Measurements from ENCODE around the gene OR6S1.

Gene OR6S1, protein sequence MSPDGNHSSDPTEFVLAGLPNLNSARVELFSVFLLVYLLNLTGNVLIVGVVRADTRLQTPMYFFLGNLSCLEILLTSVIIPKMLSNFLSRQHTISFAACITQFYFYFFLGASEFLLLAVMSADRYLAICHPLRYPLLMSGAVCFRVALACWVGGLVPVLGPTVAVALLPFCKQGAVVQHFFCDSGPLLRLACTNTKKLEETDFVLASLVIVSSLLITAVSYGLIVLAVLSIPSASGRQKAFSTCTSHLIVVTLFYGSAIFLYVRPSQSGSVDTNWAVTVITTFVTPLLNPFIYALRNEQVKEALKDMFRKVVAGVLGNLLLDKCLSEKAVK

DNA sequence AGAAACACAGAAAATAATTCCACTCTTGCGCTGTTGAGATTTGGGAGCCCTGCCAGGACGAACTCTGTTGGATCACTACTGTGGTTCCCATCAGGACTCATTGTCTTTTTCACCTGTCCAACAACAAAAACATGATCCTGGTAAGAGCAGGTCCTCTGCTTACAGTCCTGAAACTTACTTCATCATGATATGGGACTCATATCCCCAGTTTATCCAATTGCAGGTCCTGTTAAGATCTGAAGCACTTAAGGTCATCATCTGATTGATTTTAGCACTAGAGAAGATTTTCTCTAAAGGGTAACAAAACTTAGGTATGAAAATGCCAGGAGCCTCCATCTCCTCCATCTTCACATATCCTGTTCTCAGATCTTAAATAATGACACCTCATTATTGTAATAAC, at the start of gene OR6S1:
Gene OR6S1 (minus strand): TSS at position 101 of the 400 bp plus-strand sequence. CDS start 0 bp downstream, at position 101.
- no peak for DNase-seq
- in situ Hi-C loops (cut with HindIII; ENCODE audit: low pct_ligation_motif_present, low pct_unique_long_range_greater_than_20kb, low sequenced_read_pairs), result no loop called here

DNA sequence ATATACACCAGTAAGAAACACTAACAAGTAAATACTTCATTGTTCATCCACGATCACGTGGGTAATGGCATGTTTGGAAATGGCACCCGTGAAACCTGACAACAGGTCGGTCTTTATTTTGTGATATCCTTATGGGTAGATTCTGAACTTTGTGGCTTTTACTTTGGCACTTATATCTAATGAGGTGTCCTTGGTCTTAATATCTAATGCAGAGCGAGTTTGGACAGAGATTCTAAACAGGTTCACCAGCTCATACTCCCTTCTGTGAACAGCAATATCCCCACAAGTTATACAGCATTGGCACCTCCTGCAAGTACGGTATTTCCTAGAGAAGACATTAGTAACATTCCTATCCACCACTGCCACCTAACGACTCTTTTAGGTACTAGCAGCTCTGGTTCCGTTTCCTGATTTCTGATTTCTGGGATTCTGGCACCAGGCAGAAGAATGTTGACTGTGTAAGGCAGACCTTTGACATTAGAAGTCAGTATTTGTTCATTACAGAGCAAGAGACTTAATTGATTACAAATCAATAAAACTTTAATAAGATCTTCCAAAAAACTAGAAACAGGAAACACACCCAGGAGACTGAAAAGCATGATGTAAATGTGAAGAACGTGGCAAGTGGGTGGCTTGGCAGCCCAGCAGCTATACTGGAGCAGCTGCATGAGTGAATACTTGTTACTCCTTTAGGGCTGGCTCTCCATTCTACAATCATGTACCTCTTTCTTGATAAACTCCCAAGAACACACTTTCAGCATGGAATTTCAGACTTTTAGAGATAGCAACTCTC, 49.6 kb upstream of the OR6S1 start:
- in situ Hi-C loops (cut with HindIII; ENCODE audit: low pct_ligation_motif_present, low pct_unique_long_range_greater_than_20kb, low sequenced_read_pairs), result no loop called here
- peak; percentile 73 for DNase-seq

DNA sequence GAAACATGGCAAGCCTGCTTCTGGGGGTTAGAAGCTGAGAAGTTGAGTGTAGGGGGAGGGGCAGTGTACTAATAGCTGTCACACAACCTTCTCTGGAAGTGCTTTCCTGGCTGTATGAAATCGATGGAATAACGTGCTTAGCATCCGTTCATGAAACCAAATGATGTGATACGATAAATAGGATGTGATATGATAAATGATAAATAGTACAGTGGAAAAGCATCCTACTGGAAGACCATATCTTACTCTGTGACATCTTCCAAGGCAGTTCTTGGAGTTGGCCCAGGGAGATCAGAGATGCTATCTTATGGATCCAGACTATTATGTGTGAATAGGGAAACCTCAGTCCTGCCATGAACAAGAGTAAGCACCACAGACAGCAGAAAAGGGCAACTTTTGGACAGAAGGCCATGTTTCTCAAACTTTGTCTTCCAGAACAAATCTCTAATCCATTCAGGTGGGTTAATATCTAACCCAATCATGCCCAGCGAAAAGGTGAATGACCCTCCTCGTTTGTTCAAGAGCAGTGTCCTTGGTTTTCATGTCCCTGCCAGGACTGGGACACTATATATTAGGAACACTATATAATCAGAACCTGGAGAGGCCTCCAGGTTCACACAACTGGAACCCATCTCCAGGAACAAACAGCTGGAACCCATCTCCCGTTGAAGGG, 46.8 kb upstream of the OR6S1 start, which contains the start of gene ANG:
Gene ANG (plus strand): TSS at position 598 of the 673 bp plus-strand sequence. CDS start 4,801 bp downstream, outside the sequence.
- in situ Hi-C loops (cut with HindIII; ENCODE audit: low pct_ligation_motif_present, low pct_unique_long_range_greater_than_20kb, low sequenced_read_pairs), result no loop called here
- no peak for DNase-seq

DNA sequence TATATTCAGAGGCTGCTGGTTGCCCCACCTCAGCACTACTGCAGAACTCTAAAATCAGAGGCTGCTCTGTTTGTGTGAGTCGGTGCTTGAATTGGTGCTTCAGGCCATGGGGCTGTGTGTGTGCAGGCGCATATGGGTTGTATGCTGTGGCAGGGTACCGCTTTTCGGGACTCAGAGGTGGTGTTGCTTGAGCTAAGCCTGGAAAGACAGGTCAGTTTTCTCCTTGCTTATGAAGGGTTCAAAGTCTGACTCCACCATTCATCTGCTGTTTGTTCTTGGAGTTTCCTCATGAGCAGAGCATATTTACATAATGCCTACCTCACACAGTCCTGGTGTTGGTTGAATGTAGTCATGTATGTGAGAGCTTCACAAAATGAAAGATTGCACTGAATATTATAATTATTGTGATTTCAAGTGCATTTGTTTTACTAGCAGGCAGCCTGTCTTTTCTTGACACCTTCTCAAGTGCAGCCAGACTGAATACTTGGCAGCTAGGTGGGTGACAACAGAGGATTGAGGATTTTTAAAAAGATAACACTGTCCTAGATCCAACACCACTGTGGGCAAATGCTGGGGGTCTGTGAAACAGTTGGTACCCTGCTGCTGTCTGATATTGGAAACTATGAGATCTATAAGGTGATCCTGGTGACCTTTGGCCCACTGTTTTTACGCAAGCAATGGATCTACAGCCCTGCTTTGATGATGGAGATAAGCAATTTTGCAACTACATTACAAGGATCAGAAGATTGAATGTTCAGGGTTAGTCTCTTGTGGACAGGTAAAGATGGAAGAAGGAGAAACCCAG, 46.1 kb upstream of the OR6S1 start:
- in situ Hi-C loops (cut with HindIII; ENCODE audit: low pct_ligation_motif_present, low pct_unique_long_range_greater_than_20kb, low sequenced_read_pairs), result no loop called here
- DNase-seq, result no peak

DNA sequence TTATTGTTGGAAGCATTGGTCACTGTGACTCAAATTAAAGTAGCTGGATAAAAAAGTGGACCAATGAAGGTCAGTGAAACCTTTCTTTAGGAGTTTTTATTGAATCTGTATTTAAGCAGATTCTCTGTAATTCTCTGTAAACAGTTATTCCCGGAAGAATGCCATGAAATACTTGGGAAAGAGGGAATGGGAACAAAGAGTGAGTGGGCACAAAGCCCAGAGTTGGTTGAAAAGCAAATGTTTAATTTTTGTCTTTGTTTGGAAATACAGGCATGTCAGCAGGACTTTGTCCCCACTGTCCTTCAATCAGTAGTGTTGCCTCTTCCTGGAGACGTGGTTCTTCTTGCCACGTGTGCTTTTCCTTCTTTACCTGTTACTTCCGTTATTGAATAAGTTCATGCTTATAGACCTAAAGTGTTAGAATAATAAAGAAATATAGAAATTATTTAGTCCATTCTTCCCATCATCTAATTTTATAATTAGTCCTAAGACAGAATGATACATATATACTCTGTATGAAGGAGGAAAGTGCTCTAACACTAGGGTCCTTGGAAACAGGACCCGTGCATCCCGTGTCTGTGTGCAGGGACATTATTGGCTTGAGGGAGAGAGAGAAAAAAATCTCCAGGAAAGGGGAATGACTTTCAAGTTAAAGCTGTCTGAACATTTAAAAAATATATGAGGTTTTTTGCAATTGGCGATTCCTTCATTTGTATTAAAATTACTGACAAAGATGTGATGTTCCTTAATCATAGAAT, 45.1 kb upstream of the OR6S1 start:
- in situ Hi-C loops (cut with HindIII; ENCODE audit: low pct_ligation_motif_present, low pct_unique_long_range_greater_than_20kb, low sequenced_read_pairs), result no loop called here
- DNase-seq, result no peak

DNA sequence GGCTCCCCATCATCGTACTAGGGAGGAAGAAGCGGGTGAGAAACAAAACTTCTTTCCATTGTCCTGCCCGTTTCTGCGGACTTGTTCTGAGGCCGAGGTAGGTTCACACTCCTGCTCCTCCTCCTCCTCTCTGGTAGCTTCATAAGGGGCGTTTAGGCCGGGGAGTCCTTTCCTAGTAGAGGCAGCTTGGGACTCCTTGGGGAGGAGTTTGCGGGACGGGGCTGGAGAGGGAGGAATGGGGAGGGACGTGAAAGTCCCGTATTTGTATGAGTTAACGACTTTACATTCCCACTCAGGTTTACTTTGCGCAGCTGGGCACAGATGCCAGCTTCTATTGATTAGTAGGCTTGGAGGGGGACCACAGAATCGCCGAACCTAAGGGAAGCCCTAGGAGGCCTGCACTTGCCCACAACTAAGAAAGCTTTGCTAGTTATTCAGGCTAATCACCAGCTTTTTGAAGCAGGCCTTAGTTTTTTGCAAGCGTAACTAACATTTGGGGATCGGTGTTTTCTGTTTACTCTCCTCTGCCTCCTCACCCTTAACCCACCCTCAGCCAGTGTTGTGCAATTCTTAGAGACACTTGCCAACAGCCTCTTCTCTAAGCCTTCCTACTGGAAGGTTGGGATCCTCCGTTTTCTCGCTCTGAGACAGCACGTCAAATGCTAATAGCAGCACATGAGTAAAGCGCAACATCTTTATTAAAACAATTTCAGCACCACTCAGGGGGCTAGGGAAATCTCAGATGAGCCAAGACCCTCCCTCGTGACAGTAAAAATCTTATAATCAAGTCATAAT, 43.4 kb upstream of the OR6S1 start:
- in situ Hi-C loops (cut with HindIII; ENCODE audit: low pct_ligation_motif_present, low pct_unique_long_range_greater_than_20kb, low sequenced_read_pairs), result no loop called here
- peak; percentile 38 for DNase-seq

DNA sequence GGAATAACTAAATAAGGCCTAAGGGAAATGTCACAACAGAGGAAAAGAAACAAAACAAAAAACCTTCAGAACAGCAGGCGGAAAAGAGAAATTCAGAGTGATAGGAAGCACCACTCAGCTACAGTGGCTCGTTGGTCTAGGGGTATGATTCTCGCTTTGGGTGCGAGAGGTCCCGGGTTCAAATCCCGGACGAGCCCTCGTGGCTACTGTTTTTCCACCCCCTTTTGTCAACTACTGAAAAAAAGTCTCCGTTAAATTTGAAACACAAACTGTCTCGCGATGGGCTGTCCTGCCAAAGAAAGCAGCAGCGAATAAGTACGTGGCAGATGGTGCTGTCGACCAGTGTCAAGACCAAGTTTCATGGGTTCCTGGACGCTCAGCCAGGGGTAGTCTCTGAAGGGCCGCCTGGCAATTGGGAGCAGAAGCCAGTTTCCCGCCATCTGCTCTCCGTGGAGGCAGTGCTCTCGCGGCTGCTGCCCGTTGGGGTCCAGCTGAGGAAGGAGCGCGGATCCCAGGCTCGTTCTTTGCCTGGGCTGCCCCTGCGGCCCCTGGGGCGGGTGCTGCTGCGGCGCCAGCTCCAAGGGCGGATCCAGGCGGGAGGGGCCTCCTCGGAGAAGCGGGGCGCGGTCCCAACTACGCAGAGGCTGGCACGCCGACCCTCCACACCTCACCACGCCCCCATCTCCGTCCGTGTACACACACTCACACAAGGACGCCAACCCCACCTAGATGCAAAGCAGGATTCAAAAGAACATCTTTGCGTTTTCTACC, 42.6 kb upstream of the OR6S1 start, which contains the start of gene RNASE4:
Gene RNASE4 (plus strand): TSS at position 670 of the 771 bp plus-strand sequence. CDS start 14,812 bp downstream, outside the sequence.
- peak; percentile 77 for DNase-seq
- in situ Hi-C loops (cut with HindIII; ENCODE audit: low pct_ligation_motif_present, low pct_unique_long_range_greater_than_20kb, low sequenced_read_pairs), result no loop called here

DNA sequence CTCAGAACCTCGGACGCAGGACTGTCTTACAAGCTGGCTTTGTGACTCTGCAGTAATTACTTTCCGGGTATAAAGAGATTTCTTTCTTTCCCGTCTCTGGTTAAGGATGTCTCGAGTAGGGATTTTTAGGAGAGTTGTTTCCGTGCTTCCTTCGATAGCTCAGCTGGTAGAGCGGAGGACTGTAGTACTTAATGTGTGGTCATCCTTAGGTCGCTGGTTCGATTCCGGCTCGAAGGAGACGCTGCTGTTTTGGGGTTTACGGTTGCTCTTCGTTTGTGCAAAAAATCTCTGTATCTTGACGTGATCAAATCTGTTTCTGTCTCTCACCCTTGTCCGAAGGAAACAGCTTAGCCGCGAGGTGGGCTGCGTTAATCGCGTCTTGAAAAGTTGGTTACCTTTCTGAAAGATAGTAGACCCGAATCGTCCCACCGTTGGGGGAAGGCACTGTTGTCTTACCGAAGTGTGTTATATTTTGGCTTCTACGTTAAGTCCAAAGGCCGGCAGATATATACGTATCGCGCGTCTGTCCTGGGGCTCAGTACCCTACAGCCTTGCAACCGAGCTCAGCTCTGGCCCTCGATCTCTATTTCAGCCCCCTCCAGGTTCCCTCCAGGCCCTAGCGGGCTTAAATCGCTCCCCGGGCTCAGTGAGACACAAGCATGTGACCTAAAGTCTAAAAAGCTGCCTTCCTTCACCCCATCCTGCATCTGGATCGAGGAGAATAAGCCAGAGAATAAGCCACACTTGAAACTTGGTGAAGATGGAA, 41.8 kb upstream of the OR6S1 start:
- in situ Hi-C loops (cut with HindIII; ENCODE audit: low pct_ligation_motif_present, low pct_unique_long_range_greater_than_20kb, low sequenced_read_pairs), result no loop called here
- DNase-seq, result peak; percentile 86

DNA sequence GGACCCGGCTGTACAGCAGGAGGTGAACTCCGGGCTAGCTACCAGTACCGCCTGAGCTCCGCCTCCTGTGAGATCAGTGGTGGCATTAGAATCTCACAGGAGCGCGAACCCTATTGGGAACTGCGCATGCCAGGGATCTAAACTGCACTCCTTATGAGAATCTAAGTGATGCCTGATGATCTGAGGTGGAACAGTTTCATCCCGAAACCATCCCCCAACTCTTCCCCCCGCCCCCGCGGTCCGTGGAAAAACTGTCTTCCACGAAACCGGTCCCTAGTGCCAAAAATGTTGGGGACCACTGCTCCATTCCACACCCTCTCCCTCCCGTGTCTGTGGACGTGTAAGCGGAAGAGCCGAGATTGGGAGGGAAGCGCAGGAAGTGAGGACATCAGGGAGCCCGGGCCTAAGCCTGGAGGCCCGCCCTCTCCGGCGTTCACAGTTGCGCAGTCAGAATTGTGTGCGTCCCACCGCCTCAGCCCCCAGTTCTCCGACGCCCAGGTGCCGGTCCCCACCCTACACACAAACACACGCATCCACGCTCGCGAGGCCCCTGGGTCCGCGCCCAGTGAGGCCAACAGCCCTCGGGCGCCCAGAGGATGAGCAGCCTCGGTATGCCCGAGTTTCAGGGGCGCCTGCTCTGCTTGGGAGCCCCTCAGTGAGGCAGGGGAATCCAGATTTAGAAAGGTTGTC, 41.1 kb upstream of the OR6S1 start:
- DNase-seq, result peak; percentile 90
- in situ Hi-C loops (cut with HindIII; ENCODE audit: low pct_ligation_motif_present, low pct_unique_long_range_greater_than_20kb, low sequenced_read_pairs), result no loop called here

DNA sequence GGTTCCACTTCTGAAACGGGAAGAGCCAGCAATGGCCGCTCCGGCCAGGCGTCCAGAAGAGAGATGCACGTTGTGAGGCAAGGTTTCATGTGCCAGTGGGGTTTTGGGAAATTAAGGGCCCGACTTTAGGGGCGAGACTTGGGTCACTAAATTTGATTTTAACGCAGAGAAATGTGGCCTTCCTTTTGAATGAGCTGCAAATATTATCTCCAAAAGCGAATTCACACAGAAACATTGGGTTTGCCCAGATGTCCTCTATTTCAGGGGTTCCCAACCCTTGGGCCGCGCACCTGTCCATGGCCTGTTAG, 40.6 kb upstream of the OR6S1 start:
- in situ Hi-C loops (cut with HindIII; ENCODE audit: low pct_ligation_motif_present, low pct_unique_long_range_greater_than_20kb, low sequenced_read_pairs), result no loop called here
- DNase-seq, result no peak

DNA sequence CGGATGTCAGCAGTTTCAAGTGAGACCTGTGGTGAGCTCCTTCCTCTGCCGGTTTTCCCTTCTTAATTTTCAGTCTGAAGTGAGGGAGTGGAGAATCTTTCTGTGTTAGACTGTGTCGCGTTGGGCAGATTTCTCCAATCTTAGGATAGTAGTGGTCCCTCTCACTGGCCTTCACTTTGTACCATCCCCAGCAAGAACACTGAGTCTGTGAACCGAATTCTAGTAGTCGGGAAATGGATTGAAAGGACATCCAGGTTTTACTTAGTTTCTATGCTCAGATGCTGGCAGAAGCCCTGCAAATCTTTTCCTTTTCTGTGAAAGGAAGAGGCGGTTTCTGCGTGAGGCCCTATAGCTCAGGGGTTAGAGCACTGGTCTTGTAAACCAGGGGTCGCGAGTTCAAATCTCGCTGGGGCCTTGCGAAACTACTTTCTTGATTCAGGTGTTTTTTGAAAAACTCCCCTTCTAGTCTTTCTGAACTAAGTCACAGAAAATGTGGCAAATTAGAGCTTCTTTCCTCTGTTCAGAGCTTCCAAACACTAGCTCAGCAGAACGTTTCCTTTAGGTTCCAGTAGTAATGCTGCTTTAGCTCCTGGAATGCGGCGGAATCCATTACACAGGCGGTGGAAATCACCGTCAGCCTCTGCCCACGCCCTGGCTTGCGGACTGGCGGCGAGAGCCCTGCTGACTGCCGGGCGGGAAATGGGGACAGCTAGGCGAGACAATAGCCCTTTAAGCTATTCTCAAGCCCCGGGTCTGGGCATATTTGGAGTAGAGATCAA, 40.0 kb upstream of the OR6S1 start:
- DNase-seq, result peak; percentile 87
- in situ Hi-C loops (cut with HindIII; ENCODE audit: low pct_ligation_motif_present, low pct_unique_long_range_greater_than_20kb, low sequenced_read_pairs), result no loop called here

DNA sequence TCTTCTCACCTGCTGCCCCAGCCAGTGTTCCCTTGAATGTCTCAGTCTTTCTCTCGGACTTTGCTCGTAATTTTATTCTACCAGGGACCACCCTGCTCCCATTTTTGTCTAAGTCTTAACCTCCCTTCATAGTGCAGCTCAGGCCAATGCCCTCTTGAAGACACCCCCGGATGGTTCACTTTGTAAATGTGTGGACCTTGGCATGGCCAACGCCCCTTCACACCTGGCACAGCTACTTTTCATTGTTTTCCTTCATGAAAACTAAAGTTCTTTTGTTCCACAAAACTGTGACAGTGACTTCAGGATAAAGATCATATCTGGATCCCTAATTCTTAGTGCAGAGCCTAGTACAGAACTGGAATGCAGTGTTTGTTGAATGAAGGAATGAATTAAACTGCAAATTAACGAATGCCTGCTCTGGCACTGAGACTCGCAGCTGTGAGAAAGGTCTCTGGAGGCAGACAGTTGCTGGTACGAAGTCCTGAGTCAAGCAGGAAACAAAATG, 39.4 kb upstream of the OR6S1 start:
- no peak for DNase-seq

DNA sequence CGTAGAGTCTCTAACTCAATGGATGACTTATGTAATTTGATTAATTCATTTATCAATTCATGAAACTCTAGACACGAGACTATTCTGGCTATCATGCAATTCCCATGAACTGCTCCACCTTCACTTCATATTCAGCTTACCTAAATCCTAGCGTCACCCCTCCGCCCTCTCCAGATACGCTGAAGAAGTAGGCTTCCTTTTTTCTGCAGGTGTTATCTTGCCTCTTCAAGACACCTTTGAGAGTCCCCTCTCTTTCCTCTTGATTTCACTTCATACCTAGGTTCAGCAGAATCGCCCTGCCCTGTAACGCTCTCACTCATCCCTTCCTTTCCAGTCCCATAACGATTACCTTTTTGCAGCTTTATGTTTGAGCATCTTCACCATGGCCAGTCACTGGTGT, 38.9 kb upstream of the OR6S1 start:
- in situ Hi-C loops (cut with HindIII; ENCODE audit: low pct_ligation_motif_present, low pct_unique_long_range_greater_than_20kb, low sequenced_read_pairs), result no loop called here
- no peak for DNase-seq

More for the DNA sequence above, 39.4 kb upstream of the OR6S1 start:
- in situ Hi-C loops (cut with HindIII; ENCODE audit: low pct_ligation_motif_present, low pct_unique_long_range_greater_than_20kb, low sequenced_read_pairs), result no loop called here

DNA sequence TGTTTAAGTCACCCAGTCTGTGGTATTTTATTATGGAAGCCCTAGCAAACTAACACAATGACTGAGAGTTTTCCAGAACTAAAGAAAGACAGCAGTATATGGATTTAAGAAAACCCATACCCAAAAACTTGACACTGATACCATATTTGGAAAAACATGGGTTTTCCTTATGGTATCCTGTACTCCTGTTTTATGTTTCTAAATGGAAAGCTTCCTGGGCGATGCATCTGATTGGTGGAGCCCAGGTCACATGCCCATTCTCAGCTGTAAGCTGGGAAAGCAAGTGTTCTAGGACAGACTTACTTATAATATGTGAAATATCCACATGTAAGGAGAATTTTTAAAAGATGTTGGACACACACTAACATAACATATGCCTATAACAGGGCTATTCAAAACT, 38.4 kb upstream of the OR6S1 start:
- DNase-seq, result peak; percentile 41
- in situ Hi-C loops (cut with HindIII; ENCODE audit: low pct_ligation_motif_present, low pct_unique_long_range_greater_than_20kb, low sequenced_read_pairs), result no loop called here
